ENCODE data around the gene PCBP3.

PCBP3 gene

GRCh38 chr21:45873418-45873817 is 229.9 kb downstream of the PCBP3 start:
- Histone ChIP-seq H3K27me3 (replicated peaks; ENCODE audit: insufficient read depth, low read length) (peaks cover 71% of the 10 kb centered on the region), H3K4me2 (ENCODE audit: low read depth, low read length) (no peak overlapping the region), H2AFZ (ENCODE audit: low read length) (no peak overlapping the region), H3K27ac (ENCODE audit: low read length) (no peak overlapping the region), H3K4me1 (ENCODE audit: low read length) (no peaks in the 10 kb centered on the region), H3K79me2 (ENCODE audit: low read length) (no peaks in the 10 kb centered on the region), H3K4me3 (ENCODE audit: low read length) (no peak overlapping the region), H3K36me3 (replicated peaks; ENCODE audit: insufficient read depth, low read length) (no peaks in the 10 kb centered on the region), H4K20me1 (ENCODE audit: insufficient read depth, low read length) (no peaks in the 10 kb centered on the region), H3K9me2 (replicated peaks; ENCODE audit: insufficient read depth, low read length) (no peaks in the 10 kb centered on the region), H3K9ac (ENCODE audit: low read length) (no peak overlapping the region), H3K9me3 (replicated peaks; ENCODE audit: insufficient read depth, low read length) (no peaks in the 10 kb centered on the region), H3F3A (ENCODE audit: insufficient read depth, low read length) (no peaks in the 10 kb centered on the region)
- DNase-seq: no peak
- TF ChIP-seq EZH2phosphoT487 (IDR thresholded peaks at IDR 0.05; ENCODE audit: low read length): no peak
- no peak for TF ChIP-seq EZH2 (optimal IDR thresholded peaks at IDR 0.05; ENCODE audit: low read depth, low read length)
- no peak for TF ChIP-seq CTCF (IDR thresholded peaks at IDR 0.05; ENCODE audit: low read length)

- Histone ChIP-seq H3K9me2 (replicated peaks; ENCODE audit: insufficient read depth, low read length) (no peaks in the 10 kb centered on the region), H3K27ac (ENCODE audit: low read length) (no peak overlapping the region), H3K9me3 (replicated peaks; ENCODE audit: insufficient read depth, low read length) (no peaks in the 10 kb centered on the region), H3F3A (ENCODE audit: insufficient read depth, low read length) (no peaks in the 10 kb centered on the region), H3K79me2 (ENCODE audit: low read length) (no peaks in the 10 kb centered on the region), H4K20me1 (ENCODE audit: insufficient read depth, low read length) (no peaks in the 10 kb centered on the region), H3K4me1 (ENCODE audit: low read length) (no peaks in the 10 kb centered on the region), H3K9ac (ENCODE audit: low read length) (no peak overlapping the region), H3K4me3 (ENCODE audit: low read length) (no peak overlapping the region), H2AFZ (ENCODE audit: low read length) (no peak overlapping the region), H3K36me3 (replicated peaks; ENCODE audit: insufficient read depth, low read length) (no peaks in the 10 kb centered on the region), H3K27me3 (replicated peaks; ENCODE audit: insufficient read depth, low read length) (peaks cover 72% of the 10 kb centered on the region), H3K4me2 (ENCODE audit: low read depth, low read length) (no peak overlapping the region)
- no peak for DNase-seq
- no peak for TF ChIP-seq EZH2 (optimal IDR thresholded peaks at IDR 0.05; ENCODE audit: low read depth, low read length)
These were observed 230.3 kb downstream of the PCBP3 start for GRCh38 chr21:45873866-45874265.

GRCh38 chr21:45874716-45875415 is 231.3 kb downstream of the PCBP3 start:
- no peak for DNase-seq
- no peaks in the 10 kb centered on the region for H3K9me2 ChIP-seq (replicated peaks; ENCODE audit: insufficient read depth, low read length)
- no peaks in the 10 kb centered on the region for H3F3A ChIP-seq (ENCODE audit: insufficient read depth, low read length)
- H2AFZ ChIP-seq (ENCODE audit: low read length): no peak overlapping the region
- no peaks in the 10 kb centered on the region for H4K20me1 ChIP-seq (ENCODE audit: insufficient read depth, low read length)
- no peak for TF ChIP-seq EZH2phosphoT487 (IDR thresholded peaks at IDR 0.05; ENCODE audit: low read length)
- no peak for TF ChIP-seq CTCF (IDR thresholded peaks at IDR 0.05; ENCODE audit: low read length)
- TF ChIP-seq EZH2 (optimal IDR thresholded peaks at IDR 0.05; ENCODE audit: low read depth, low read length): no peak
- H3K27me3 ChIP-seq (replicated peaks; ENCODE audit: insufficient read depth, low read length): peaks cover 79% of the 10 kb centered on the region
- H3K36me3 ChIP-seq (replicated peaks; ENCODE audit: insufficient read depth, low read length): no peaks in the 10 kb centered on the region
- H3K9me3 ChIP-seq (replicated peaks; ENCODE audit: insufficient read depth, low read length): no peaks in the 10 kb centered on the region
- no peak overlapping the region for H3K27ac ChIP-seq (ENCODE audit: low read length)
- no peak overlapping the region for H3K4me3 ChIP-seq (ENCODE audit: low read length)
- no peaks in the 10 kb centered on the region for H3K4me1 ChIP-seq (ENCODE audit: low read length)
- H3K79me2 ChIP-seq (ENCODE audit: low read length): no peaks in the 10 kb centered on the region
- H3K4me2 ChIP-seq (ENCODE audit: low read depth, low read length): no peak overlapping the region
- H3K9ac ChIP-seq (ENCODE audit: low read length): no peak overlapping the region

- peaks cover 79% of the 10 kb centered on the region for H3K27me3 ChIP-seq (replicated peaks; ENCODE audit: insufficient read depth, low read length)
- H3K9me3 ChIP-seq (replicated peaks; ENCODE audit: insufficient read depth, low read length): no peaks in the 10 kb centered on the region
- no peak overlapping the region for H3K27ac ChIP-seq (ENCODE audit: low read length)
- H3K79me2 ChIP-seq (ENCODE audit: low read length): no peaks in the 10 kb centered on the region
- no peaks in the 10 kb centered on the region for H4K20me1 ChIP-seq (ENCODE audit: insufficient read depth, low read length)
- no peaks in the 10 kb centered on the region for H3F3A ChIP-seq (ENCODE audit: insufficient read depth, low read length)
- TF ChIP-seq EZH2phosphoT487 (IDR thresholded peaks at IDR 0.05; ENCODE audit: low read length) (no peak), CTCF (IDR thresholded peaks at IDR 0.05; ENCODE audit: low read length) (no peak), EZH2 (optimal IDR thresholded peaks at IDR 0.05; ENCODE audit: low read depth, low read length) (no peak)
- H3K36me3 ChIP-seq (replicated peaks; ENCODE audit: insufficient read depth, low read length): no peaks in the 10 kb centered on the region
- no peak overlapping the region for H3K4me2 ChIP-seq (ENCODE audit: low read depth, low read length)
- no peak for DNase-seq
- H2AFZ ChIP-seq (ENCODE audit: low read length): no peak overlapping the region
- no peaks in the 10 kb centered on the region for H3K4me1 ChIP-seq (ENCODE audit: low read length)
- no peak overlapping the region for H3K4me3 ChIP-seq (ENCODE audit: low read length)
- no peaks in the 10 kb centered on the region for H3K9me2 ChIP-seq (replicated peaks; ENCODE audit: insufficient read depth, low read length)
- no peak overlapping the region for H3K9ac ChIP-seq (ENCODE audit: low read length)
These were observed 231.9 kb downstream of the PCBP3 start for GRCh38 chr21:45875416-45875760.

All from MM.1S (cell line).